HEK293 (cell line): ENCODE data around the gene MBLAC1.
A peak's percentile ranks its signal among the peaks of the same experiment; 100 is the strongest.

Experiments
- CTCF ChIA-PET: fragments of 350-600 bp; formaldehyde crosslinking; extraction: SDS; loops from one replicate; lab custom pipeline; 2021; ENCODE audit warnings: antibody characterized with exemption; lab: Yijun Ruan, JAX
- POLR2A ChIA-PET: fragments of 300-600 bp; formaldehyde crosslinking; extraction: SDS; loops from one replicate; lab custom pipeline; 2020; ENCODE audit warnings: antibody characterized with exemption, inconsistent platforms; lab: Yijun Ruan, JAX
- H3K27ac ChIP-seq: fragments of 200-500 bp; sonication (Bioruptor generic); 2 replicates; pipeline ENCODE4 v1.5.1; 2014; ENCODE audit warnings: low read depth, low read length, control low read depth, inconsistent platforms; ENCODE audit errors: extremely low read depth
- H3K36me3 ChIP-seq, 2 experiments: fragments of 200-500 bp in 1 of 2; sonication (Bioruptor generic) in 1 of 2; 1 replicate in 1 of 2; 2 replicates in 1 of 2; pipeline ENCODE4 v1.5.1; 2014 to 2017; ENCODE audit warnings: inconsistent platforms in 2 of 2, low read length in 2 of 2; ENCODE audit not compliant: control insufficient read depth in 2 of 2, insufficient read depth in 1 of 2
- H3K4me1 ChIP-seq: fragments of 200-500 bp; sonication (Bioruptor generic); 2 replicates; pipeline ENCODE4 v1.5.1; 2014; ENCODE audit warnings: mild to moderate bottlenecking, low read length, inconsistent platforms; ENCODE audit not compliant: control insufficient read depth, insufficient read depth
- H3K4me3 ChIP-seq: 2 replicates; pipeline ENCODE4 v1.5.1; 2011; ENCODE audit warnings: low read depth, mild to moderate bottlenecking, control low read depth, low read length, moderate library complexity
- H3K9me3 ChIP-seq: fragments of 200-500 bp; sonication (Bioruptor generic); 2 replicates; pipeline ENCODE4 v1.5.1; 2014; ENCODE audit warnings: low read depth, low read length, inconsistent platforms; ENCODE audit not compliant: control insufficient read depth, insufficient read depth
- KLF9 ChIP-seq: fragments of 450-650 bp; formaldehyde crosslinking; IDR thresholded peaks from 2 replicates; pipeline ENCODE4 v1.5.1; 2016; ENCODE audit warnings: missing biosample characterization, missing genetic modification characterization, low read depth
- SP7 ChIP-seq: fragments of 450-650 bp; formaldehyde crosslinking; IDR thresholded peaks from 2 replicates; pipeline ENCODE4 v1.5.1; 2016; ENCODE audit warnings: missing biosample characterization, missing genetic modification characterization
- ZBTB20 ChIP-seq: fragments of 450-650 bp; formaldehyde crosslinking; IDR thresholded peaks from 2 replicates; pipeline ENCODE4 v1.5.1; 2016; ENCODE audit warnings: missing biosample characterization, missing genetic modification characterization
- ZBTB48 ChIP-seq: fragments of 450-650 bp; formaldehyde crosslinking; IDR thresholded peaks from 2 replicates; pipeline ENCODE4 v1.5.1; 2016; ENCODE audit warnings: missing biosample characterization, missing genetic modification characterization
- ZNF16 ChIP-seq: fragments of 450-650 bp; formaldehyde crosslinking; IDR thresholded peaks from 2 replicates; pipeline ENCODE4 v1.5.1; 2016; ENCODE audit warnings: low read depth, missing biosample characterization, missing genetic modification characterization
- ZNF214 ChIP-seq: fragments of 450-650 bp; formaldehyde crosslinking; IDR thresholded peaks from 2 replicates; pipeline ENCODE4 v1.5.1; 2017; ENCODE audit warnings: missing biosample characterization, mild to moderate bottlenecking, missing genetic modification characterization, borderline replicate concordance
- ZNF221 ChIP-seq: fragments of 450-650 bp; formaldehyde crosslinking; IDR thresholded peaks from 2 replicates; pipeline ENCODE4 v1.5.1; 2017; ENCODE audit warnings: missing biosample characterization, missing genetic modification characterization, borderline replicate concordance
- ZNF335 ChIP-seq: fragments of 450-650 bp; formaldehyde crosslinking; conservative IDR thresholded peaks from 2 replicates; pipeline ENCODE4 v1.5.1; 2016; ENCODE audit warnings: missing biosample characterization, missing genetic modification characterization
- ZNF391 ChIP-seq: fragments of 450-650 bp; formaldehyde crosslinking; IDR thresholded peaks from 2 replicates; pipeline ENCODE4 v1.5.1; 2016; ENCODE audit warnings: low read depth, missing biosample characterization, missing genetic modification characterization, borderline replicate concordance
- ZNF600 ChIP-seq: fragments of 450-650 bp; formaldehyde crosslinking; IDR thresholded peaks from 2 replicates; pipeline ENCODE4 v1.5.1; 2016; ENCODE audit warnings: missing biosample characterization, missing genetic modification characterization
- ZNF658 ChIP-seq: fragments of 450-650 bp; formaldehyde crosslinking; IDR thresholded peaks from 2 replicates; pipeline ENCODE4; 2016; ENCODE audit warnings: missing biosample characterization, missing genetic modification characterization
- ZNF660 ChIP-seq: fragments of 450-650 bp; IDR thresholded peaks from 2 replicates; pipeline ENCODE4 v1.5.1; 2018; ENCODE audit warnings: missing biosample characterization, mild to moderate bottlenecking, missing genetic modification characterization
- ZNF670 ChIP-seq: fragments of 450-650 bp; formaldehyde crosslinking; IDR thresholded peaks from 2 replicates; pipeline ENCODE4 v1.5.1; 2016; ENCODE audit warnings: missing biosample characterization, missing genetic modification characterization, low read depth
- TF ChIP-seq, protein P1 (sequence below): fragments of 450-650 bp; formaldehyde crosslinking; IDR thresholded peaks from 2 replicates; pipeline ENCODE4 v1.5.1; 2016; ENCODE audit warnings: missing biosample characterization, missing genetic modification characterization
- TF ChIP-seq, protein P2 (sequence below): fragments of 450-650 bp; formaldehyde crosslinking; IDR thresholded peaks from 2 replicates; pipeline ENCODE4 v1.5.1; 2016; ENCODE audit warnings: missing biosample characterization, missing genetic modification characterization
- TF ChIP-seq, protein P3 (sequence below): fragments of 450-650 bp; formaldehyde crosslinking; conservative IDR thresholded peaks from 2 replicates; pipeline ENCODE4 v1.5.1; 2016; ENCODE audit warnings: low read depth, missing biosample characterization, missing genetic modification characterization
- TF ChIP-seq, protein P4 (sequence below): fragments of 450-650 bp; formaldehyde crosslinking; IDR thresholded peaks from 2 replicates; pipeline ENCODE4 v1.5.1; 2016; ENCODE audit warnings: missing biosample characterization, missing genetic modification characterization
- TF ChIP-seq, protein P5 (sequence below): fragments of 450-650 bp; formaldehyde crosslinking; IDR thresholded peaks from 2 replicates; pipeline ENCODE4 v1.5.1; 2017; ENCODE audit warnings: missing biosample characterization, missing genetic modification characterization
- TF ChIP-seq, protein P6 (sequence below): fragments of 450-650 bp; IDR thresholded peaks from 2 replicates; pipeline ENCODE4 v1.5.1; 2018; ENCODE audit warnings: missing biosample characterization, missing genetic modification characterization

The MBLAC1 gene

DNA sequence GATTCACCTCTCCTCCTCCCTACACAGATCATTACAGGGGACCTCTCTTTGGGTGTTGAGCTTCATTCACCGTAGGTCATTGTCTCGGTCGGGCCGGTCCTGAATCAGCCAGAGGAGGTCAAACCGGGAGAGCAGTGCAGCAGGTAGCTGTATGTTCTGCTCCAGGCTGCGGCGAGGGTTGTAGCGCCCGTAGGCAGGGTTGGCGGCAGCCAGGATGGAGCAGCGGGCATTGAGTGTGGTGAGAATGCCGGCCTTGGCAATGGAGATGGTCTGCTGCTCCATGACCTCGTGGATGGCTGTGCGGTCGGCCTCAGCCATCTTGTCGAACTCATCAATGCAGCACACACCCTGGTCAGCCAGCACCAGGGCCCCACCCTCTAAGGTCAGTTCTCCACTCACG is 31.1 kb upstream of the MBLAC1 start:
- POLR2A ChIA-PET, result interaction anchor here (0.8 to 1.0 kb wide), 2 partner anchors 13 to 17 kb away, joined by 3 read pairs; no protein-coding TSS in a partner anchor
- H3K4me3 ChIP-seq, result no peak overlapping the region
- CTCF ChIA-PET, result interaction anchor here (0.9 to 1.5 kb wide), 3 partner anchors 13 to 312 kb away, joined by 3 to 4 read pairs (median 3); no protein-coding TSS in a partner anchor
- H3K36me3 ChIP-seq, result peaks cover 55 to 94% of the 10 kb centered on the region in 2 experiments
- no peaks in the 10 kb centered on the region for H3K9me3 ChIP-seq
- peak overlapping the region; percentile 26; the same call in 1 of the 2 replicates for H3K27ac ChIP-seq
- TF ChIP-seq, protein P1, sequence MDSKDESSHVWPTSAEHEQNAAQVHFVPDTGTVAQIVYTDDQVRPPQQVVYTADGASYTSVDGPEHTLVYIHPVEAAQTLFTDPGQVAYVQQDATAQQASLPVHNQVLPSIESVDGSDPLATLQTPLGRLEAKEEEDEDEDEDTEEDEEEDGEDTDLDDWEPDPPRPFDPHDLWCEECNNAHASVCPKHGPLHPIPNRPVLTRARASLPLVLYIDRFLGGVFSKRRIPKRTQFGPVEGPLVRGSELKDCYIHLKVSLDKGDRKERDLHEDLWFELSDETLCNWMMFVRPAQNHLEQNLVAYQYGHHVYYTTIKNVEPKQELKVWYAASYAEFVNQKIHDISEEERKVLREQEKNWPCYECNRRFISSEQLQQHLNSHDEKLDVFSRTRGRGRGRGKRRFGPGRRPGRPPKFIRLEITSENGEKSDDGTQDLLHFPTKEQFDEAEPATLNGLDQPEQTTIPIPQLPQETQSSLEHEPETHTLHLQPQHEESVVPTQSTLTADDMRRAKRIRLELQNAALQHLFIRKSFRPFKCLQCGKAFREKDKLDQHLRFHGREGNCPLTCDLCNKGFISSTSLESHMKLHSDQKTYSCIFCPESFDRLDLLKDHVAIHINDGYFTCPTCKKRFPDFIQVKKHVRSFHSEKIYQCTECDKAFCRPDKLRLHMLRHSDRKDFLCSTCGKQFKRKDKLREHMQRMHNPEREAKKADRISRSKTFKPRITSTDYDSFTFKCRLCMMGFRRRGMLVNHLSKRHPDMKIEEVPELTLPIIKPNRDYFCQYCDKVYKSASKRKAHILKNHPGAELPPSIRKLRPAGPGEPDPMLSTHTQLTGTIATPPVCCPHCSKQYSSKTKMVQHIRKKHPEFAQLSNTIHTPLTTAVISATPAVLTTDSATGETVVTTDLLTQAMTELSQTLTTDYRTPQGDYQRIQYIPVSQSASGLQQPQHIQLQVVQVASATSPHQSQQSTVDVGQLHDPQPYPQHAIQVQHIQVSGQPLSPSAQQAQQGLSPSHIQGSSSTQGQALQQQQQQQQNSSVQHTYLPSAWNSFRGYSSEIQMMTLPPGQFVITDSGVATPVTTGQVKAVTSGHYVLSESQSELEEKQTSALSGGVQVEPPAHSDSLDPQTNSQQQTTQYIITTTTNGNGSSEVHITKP, result no peak
- TF ChIP-seq ZNF600 (tag by site-specific recombination), result peak; percentile 31; the same call in 1 of the 2 replicates
- H3K4me1 ChIP-seq, result no peaks in the 10 kb centered on the region

DNA sequence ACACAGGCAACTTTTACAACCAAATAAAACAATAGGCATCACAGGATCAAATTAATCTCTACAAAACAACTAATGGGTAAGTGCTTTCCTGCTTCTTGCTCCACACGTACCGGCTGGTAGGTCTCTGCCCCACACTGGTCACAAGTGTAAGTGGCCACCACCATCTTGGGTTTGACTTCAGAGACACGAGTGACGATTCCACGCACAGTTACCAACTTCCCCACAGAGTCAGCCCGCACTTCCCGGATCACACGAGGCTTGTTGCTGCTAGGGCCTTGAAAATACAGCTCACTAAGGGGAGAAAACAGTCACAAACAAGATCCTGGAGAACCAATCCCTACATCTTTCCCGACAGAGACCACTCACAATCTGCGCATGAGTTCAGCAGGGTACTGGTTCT is 27.9 kb upstream of the MBLAC1 start:
- TF ChIP-seq ZNF670 (tag by site-specific recombination) (no peak), ZNF335 (tag by site-specific recombination) (no peak), ZNF660 (tag by site-specific recombination) (no peak), ZBTB48 (tag by site-specific recombination) (no peak)
- TF ChIP-seq, protein P2, sequence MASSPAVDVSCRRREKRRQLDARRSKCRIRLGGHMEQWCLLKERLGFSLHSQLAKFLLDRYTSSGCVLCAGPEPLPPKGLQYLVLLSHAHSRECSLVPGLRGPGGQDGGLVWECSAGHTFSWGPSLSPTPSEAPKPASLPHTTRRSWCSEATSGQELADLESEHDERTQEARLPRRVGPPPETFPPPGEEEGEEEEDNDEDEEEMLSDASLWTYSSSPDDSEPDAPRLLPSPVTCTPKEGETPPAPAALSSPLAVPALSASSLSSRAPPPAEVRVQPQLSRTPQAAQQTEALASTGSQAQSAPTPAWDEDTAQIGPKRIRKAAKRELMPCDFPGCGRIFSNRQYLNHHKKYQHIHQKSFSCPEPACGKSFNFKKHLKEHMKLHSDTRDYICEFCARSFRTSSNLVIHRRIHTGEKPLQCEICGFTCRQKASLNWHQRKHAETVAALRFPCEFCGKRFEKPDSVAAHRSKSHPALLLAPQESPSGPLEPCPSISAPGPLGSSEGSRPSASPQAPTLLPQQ, result no peak
- ChIA-PET POLR2A (interaction anchor here (4.4 kb wide), 1 partner anchor 9 kb away, joined by 115 read pairs; the partner anchor contains the start of gene COPS6), CTCF (no interaction called here)
- Histone ChIP-seq H3K27ac (peak overlapping the region; percentile 34), H3K4me3 (peak overlapping the region; percentile 8; the same call in 1 of the 2 replicates), H3K4me1 (no peaks in the 10 kb centered on the region), H3K36me3 (peaks cover 60 to 71% of the 10 kb centered on the region in 2 experiments), H3K9me3 (no peaks in the 10 kb centered on the region)

DNA sequence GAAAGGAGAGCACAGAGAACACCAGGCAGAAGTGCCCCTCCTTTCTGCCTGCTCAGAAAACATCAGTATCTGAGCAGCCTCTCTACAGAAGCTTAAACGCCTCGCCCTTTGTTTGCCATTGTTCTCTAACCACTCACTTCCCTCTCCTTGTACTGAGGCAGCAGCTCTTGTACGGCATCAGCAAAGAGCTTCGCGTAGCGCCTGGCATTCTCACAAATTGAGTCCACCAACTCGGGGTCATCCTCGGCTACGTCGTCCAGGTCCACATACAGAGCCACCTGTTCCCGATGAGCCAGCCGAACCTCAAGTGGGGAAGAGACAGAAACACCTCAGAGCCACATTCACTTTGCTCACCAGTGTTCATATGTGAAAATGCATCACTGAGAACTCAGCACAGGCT is 27.3 kb upstream of the MBLAC1 start:
- POLR2A ChIA-PET, result interaction anchor here (4.4 kb wide), 1 partner anchor 10 kb away, joined by 115 read pairs; the partner anchor contains the start of gene COPS6
- CTCF ChIA-PET, result no interaction called here
- Histone ChIP-seq H3K27ac (peak overlapping the region; percentile 99; the same call in 1 of the 2 replicates), H3K4me1 (no peaks in the 10 kb centered on the region), H3K4me3 (peak overlapping the region; percentile 95), H3K36me3 (peaks cover 59 to 68% of the 10 kb centered on the region in 2 experiments), H3K9me3 (no peaks in the 10 kb centered on the region)
- TF ChIP-seq ZBTB20 (tag by site-specific recombination), result no peak
- TF ChIP-seq, protein P3, sequence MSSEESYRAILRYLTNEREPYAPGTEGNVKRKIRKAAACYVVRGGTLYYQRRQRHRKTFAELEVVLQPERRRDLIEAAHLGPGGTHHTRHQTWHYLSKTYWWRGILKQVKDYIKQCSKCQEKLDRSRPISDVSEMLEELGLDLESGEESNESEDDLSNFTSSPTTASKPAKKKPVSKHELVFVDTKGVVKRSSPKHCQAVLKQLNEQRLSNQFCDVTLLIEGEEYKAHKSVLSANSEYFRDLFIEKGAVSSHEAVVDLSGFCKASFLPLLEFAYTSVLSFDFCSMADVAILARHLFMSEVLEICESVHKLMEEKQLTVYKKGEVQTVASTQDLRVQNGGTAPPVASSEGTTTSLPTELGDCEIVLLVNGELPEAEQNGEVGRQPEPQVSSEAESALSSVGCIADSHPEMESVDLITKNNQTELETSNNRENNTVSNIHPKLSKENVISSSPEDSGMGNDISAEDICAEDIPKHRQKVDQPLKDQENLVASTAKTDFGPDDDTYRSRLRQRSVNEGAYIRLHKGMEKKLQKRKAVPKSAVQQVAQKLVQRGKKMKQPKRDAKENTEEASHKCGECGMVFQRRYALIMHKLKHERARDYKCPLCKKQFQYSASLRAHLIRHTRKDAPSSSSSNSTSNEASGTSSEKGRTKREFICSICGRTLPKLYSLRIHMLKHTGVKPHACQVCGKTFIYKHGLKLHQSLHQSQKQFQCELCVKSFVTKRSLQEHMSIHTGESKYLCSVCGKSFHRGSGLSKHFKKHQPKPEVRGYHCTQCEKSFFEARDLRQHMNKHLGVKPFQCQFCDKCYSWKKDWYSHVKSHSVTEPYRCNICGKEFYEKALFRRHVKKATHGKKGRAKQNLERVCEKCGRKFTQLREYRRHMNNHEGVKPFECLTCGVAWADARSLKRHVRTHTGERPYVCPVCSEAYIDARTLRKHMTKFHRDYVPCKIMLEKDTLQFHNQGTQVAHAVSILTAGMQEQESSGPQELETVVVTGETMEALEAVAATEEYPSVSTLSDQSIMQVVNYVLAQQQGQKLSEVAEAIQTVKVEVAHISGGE (tag by site-specific recombination), result no peak
- TF ChIP-seq ZBTB48 (tag by site-specific recombination), result no peak
- no peak for TF ChIP-seq ZNF391
- TF ChIP-seq KLF9 (tag by site-specific recombination), result no peak
- TF ChIP-seq, protein P4, sequence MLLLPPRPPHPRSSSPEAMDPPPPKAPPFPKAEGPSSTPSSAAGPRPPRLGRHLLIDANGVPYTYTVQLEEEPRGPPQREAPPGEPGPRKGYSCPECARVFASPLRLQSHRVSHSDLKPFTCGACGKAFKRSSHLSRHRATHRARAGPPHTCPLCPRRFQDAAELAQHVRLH (tag by site-specific recombination), result no peak
- TF ChIP-seq ZNF16 (tag by site-specific recombination), result no peak
- no peak for TF ChIP-seq ZNF658 (tag by site-specific recombination)
- no peak for TF ChIP-seq ZNF221 (tag by site-specific recombination)
- TF ChIP-seq, protein P5, sequence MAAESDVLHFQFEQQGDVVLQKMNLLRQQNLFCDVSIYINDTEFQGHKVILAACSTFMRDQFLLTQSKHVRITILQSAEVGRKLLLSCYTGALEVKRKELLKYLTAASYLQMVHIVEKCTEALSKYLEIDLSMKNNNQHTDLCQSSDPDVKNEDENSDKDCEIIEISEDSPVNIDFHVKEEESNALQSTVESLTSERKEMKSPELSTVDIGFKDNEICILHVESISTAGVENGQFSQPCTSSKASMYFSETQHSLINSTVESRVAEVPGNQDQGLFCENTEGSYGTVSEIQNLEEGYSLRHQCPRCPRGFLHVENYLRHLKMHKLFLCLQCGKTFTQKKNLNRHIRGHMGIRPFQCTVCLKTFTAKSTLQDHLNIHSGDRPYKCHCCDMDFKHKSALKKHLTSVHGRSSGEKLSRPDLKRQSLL (tag by site-specific recombination), result no peak
- no peak for TF ChIP-seq SP7 (tag by site-specific recombination)
- no peak for TF ChIP-seq ZNF214 (tag by site-specific recombination)
- TF ChIP-seq, protein P6, sequence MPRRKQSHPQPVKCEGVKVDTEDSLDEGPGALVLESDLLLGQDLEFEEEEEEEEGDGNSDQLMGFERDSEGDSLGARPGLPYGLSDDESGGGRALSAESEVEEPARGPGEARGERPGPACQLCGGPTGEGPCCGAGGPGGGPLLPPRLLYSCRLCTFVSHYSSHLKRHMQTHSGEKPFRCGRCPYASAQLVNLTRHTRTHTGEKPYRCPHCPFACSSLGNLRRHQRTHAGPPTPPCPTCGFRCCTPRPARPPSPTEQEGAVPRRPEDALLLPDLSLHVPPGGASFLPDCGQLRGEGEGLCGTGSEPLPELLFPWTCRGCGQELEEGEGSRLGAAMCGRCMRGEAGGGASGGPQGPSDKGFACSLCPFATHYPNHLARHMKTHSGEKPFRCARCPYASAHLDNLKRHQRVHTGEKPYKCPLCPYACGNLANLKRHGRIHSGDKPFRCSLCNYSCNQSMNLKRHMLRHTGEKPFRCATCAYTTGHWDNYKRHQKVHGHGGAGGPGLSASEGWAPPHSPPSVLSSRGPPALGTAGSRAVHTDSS (tag by site-specific recombination), result no peak
